Panc1 (cell line): ENCODE measurements around the gene AKAP7.

ENCODE experiments used
- CTCF ChIP-seq: fragments of 450-650 bp; IDR thresholded peaks from 2 replicates; pipeline ENCODE4 v1.5.1; 2017; ENCODE audit warnings: mild to moderate bottlenecking
- POLR2AphosphoS5 ChIP-seq: IDR thresholded peaks from 2 replicates; pipeline ENCODE4 v1.6.1; 2012; ENCODE audit warnings: mild to moderate bottlenecking, low read depth, low read length, moderate library complexity
- REST ChIP-seq, 2 experiments: IDR thresholded peaks; 2 replicates each; pipeline ENCODE4 v1.6.1; 2011 to 2012; ENCODE audit warnings: low read depth in 2 of 2, control low read depth in 1 of 2, low read length in 1 of 2, mild to moderate bottlenecking in 1 of 2, moderate library complexity in 1 of 2; ENCODE audit not compliant: insufficient read depth in 1 of 2
- SIN3A ChIP-seq: IDR thresholded peaks from 2 replicates; pipeline ENCODE4 v1.6.1; 2012; ENCODE audit warnings: low read depth, mild to moderate bottlenecking, low read length, moderate library complexity, borderline replicate concordance; ENCODE audit not compliant: insufficient read depth

DNA sequence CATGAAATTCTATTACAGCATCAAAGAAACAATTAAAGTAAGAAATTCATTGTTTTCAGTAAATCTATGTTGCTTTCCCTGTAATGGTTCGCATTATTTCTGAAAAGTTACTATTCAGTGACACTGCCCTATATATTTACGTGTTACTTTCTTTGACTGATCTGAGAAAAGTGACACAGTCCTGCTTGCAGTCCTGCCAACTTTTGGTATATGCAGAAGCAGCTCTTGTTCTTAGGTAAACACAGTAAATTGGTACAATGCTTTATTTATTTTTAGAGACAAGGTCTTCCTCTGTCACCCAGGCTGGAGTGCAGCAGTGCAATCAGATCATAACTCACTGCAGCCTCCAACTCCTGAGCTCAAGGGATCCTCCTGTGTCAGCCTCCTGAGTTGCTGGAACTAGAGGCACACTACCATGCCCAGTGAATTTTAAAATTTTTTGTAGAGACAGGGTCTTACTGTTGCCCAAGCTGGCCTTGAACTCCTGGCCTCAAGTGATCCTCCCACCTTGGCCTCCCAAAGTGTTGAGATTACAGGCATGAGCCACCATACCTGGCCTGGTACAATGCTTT lies 151.3 kb downstream of the AKAP7 start:
- TF ChIP-seq CTCF, result no peak
- TF ChIP-seq REST (IDR thresholded peaks at IDR 0.05; ENCODE audit: insufficient read depth in 1 of 2, low read depth in 2 of 2, low read length in 1 of 2), result no peak
- no peak for TF ChIP-seq POLR2AphosphoS5
- no peak for TF ChIP-seq SIN3A
